Measurements from ENCODE around the gene LINGO1.

DNA sequence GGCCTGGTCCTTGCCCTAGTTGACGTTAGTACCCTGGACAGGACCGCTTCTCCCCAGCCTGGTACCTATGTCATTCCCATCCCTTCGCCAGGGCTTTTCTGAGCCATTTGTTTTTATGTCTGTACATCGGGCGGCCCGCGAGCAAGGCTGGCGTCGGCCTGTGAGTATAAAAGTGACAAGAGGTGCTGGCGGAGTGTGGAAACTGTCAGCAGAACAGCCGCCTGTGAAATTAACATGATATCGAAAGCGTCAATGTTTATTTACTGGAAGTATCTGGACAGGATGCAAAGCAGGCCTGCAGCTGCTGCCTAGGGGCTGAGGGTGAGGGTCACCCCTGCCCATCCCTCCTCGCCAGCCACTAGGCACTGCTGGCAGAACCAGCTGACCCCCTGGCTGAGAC, 33.4 kb downstream of the LINGO1 start:
- TF ChIP-seq, protein P1, sequence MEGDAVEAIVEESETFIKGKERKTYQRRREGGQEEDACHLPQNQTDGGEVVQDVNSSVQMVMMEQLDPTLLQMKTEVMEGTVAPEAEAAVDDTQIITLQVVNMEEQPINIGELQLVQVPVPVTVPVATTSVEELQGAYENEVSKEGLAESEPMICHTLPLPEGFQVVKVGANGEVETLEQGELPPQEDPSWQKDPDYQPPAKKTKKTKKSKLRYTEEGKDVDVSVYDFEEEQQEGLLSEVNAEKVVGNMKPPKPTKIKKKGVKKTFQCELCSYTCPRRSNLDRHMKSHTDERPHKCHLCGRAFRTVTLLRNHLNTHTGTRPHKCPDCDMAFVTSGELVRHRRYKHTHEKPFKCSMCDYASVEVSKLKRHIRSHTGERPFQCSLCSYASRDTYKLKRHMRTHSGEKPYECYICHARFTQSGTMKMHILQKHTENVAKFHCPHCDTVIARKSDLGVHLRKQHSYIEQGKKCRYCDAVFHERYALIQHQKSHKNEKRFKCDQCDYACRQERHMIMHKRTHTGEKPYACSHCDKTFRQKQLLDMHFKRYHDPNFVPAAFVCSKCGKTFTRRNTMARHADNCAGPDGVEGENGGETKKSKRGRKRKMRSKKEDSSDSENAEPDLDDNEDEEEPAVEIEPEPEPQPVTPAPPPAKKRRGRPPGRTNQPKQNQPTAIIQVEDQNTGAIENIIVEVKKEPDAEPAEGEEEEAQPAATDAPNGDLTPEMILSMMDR (conservative IDR thresholded peaks at IDR 0.05 in 1 of 2, IDR thresholded peaks at IDR 0.05 in 1 of 2; ENCODE audit: low read depth in 1 of 2, low read length in 2 of 2), result no peak
- no peak for TF ChIP-seq EZH2 (IDR thresholded peaks at IDR 0.05; ENCODE audit: low read length, missing control alignments)

All from fibroblast of lung (primary cell).